BE2C (cell line): ENCODE results near the gene ATG7.

ENCODE experiments used
- DNase-seq: peaks from one replicate; pipeline ENCODE4 v3.0.0-alpha.2; 2020
- H3K27me3 ChIP-seq: fragments of 250-450 bp; sonication (Bioruptor Pico); 2 replicates; pipeline ENCODE4 v1.5.1; 2020; ENCODE audit warnings: mild to moderate bottlenecking
- H3K36me3 ChIP-seq: fragments of 250-450 bp; sonication (Bioruptor Pico); 2 replicates; pipeline ENCODE4 v1.5.1; 2020; ENCODE audit warnings: mild to moderate bottlenecking
- H3K4me1 ChIP-seq: fragments of 250-450 bp; sonication (Bioruptor Pico); 2 replicates; pipeline ENCODE4 v1.5.1; 2020
- H3K4me3 ChIP-seq: 2 replicates; pipeline ENCODE4 v1.5.1; 2011; ENCODE audit warnings: low read depth, low read length
- H3K9me3 ChIP-seq: fragments of 250-450 bp; sonication (Bioruptor Pico); 2 replicates; pipeline ENCODE4 v1.5.1; 2020
- CTCF ChIP-seq: IDR thresholded peaks from 2 replicates; pipeline ENCODE4 v1.5.1; 2012; ENCODE audit warnings: mild to moderate bottlenecking, low read depth, low read length

ATG7 gene

GRCh38 chr3:11260460-11260859, 11.7 kb upstream of the ATG7 start:
- H3K4me3 ChIP-seq = no peak overlapping the region
- no peaks in the 10 kb centered on the region for H3K27me3 ChIP-seq
- no peaks in the 10 kb centered on the region for H3K4me1 ChIP-seq
- DNase-seq = no peak
- no peaks in the 10 kb centered on the region for H3K9me3 ChIP-seq
- H3K36me3 ChIP-seq = no peaks in the 10 kb centered on the region
- no peak for TF ChIP-seq CTCF

- Histone ChIP-seq H3K36me3 (no peaks in the 10 kb centered on the region), H3K4me3 (no peak overlapping the region), H3K9me3 (no peaks in the 10 kb centered on the region), H3K4me1 (no peaks in the 10 kb centered on the region), H3K27me3 (no peaks in the 10 kb centered on the region)
- no peak for DNase-seq
- TF ChIP-seq CTCF = no peak
Observed at GRCh38 chr3:11269007-11269406, 3.2 kb upstream of the ATG7 start.

GRCh38 chr3:11272906-11273574, 843 bp downstream of the ATG7 start:
- no peaks in the 10 kb centered on the region for H3K9me3 ChIP-seq
- no peak for TF ChIP-seq CTCF
- no peak for DNase-seq

GRCh38 chr3:11273891-11274291, 1.7 kb downstream of the ATG7 start:
- H3K4me3 ChIP-seq = no peak overlapping the region

More at GRCh38 chr3:11272906-11273574, 843 bp downstream of the ATG7 start:
- Histone ChIP-seq H3K27me3 (no peaks in the 10 kb centered on the region), H3K4me1 (no peaks in the 10 kb centered on the region), H3K4me3 (peak overlapping the region; percentile 95), H3K36me3 (no peaks in the 10 kb centered on the region)

GRCh38 chr3:11274566-11275142, 2.5 kb downstream of the ATG7 start:
- no peak for TF ChIP-seq CTCF
- no peak for DNase-seq
- Histone ChIP-seq H3K4me3 (no peak overlapping the region), H3K4me1 (no peaks in the 10 kb centered on the region), H3K9me3 (no peaks in the 10 kb centered on the region), H3K36me3 (no peaks in the 10 kb centered on the region), H3K27me3 (no peaks in the 10 kb centered on the region)

More at GRCh38 chr3:11273891-11274291, 1.7 kb downstream of the ATG7 start:
- H3K27me3 ChIP-seq = no peaks in the 10 kb centered on the region
- no peaks in the 10 kb centered on the region for H3K9me3 ChIP-seq
- DNase-seq = no peak
- H3K4me1 ChIP-seq = no peaks in the 10 kb centered on the region
- TF ChIP-seq CTCF = no peak
- no peaks in the 10 kb centered on the region for H3K36me3 ChIP-seq

- Histone ChIP-seq H3K4me1 (no peaks in the 10 kb centered on the region), H3K27me3 (no peaks in the 10 kb centered on the region), H3K4me3 (no peak overlapping the region), H3K36me3 (no peaks in the 10 kb centered on the region), H3K9me3 (no peaks in the 10 kb centered on the region)
- no peak for DNase-seq
- no peak for TF ChIP-seq CTCF
Observed at GRCh38 chr3:11275926-11276325, 3.7 kb downstream of the ATG7 start.
